Erythroblast (primary cell): ENCODE measurements around the gene KRTAP9-1.

ENCODE experiments used
- GATA1 ChIP-seq: IDR thresholded peaks from 2 replicates; pipeline ENCODE4 v1.6.1; 2011; ENCODE audit warnings: low read depth, mild to moderate bottlenecking, control low read depth, low read length, moderate library complexity
- POLR2A ChIP-seq: IDR thresholded peaks from 2 replicates; pipeline ENCODE4 v1.6.1; 2011; ENCODE audit warnings: mild to moderate bottlenecking, low read length

GRCh38 chr17:41176744-41177387 is 12.8 kb upstream of the KRTAP9-1 start:
- TF ChIP-seq POLR2A (no peak), GATA1 (no peak)
